NCI-H128 (cell line): ENCODE results near the gene ITPA.

ENCODE experiments used
- DNase-seq: peaks from one replicate; lab custom pipeline; 2025; ENCODE audit not compliant: unreplicated experiment; lab: John Stamatoyannopoulos, UW

The ITPA gene

DNA sequence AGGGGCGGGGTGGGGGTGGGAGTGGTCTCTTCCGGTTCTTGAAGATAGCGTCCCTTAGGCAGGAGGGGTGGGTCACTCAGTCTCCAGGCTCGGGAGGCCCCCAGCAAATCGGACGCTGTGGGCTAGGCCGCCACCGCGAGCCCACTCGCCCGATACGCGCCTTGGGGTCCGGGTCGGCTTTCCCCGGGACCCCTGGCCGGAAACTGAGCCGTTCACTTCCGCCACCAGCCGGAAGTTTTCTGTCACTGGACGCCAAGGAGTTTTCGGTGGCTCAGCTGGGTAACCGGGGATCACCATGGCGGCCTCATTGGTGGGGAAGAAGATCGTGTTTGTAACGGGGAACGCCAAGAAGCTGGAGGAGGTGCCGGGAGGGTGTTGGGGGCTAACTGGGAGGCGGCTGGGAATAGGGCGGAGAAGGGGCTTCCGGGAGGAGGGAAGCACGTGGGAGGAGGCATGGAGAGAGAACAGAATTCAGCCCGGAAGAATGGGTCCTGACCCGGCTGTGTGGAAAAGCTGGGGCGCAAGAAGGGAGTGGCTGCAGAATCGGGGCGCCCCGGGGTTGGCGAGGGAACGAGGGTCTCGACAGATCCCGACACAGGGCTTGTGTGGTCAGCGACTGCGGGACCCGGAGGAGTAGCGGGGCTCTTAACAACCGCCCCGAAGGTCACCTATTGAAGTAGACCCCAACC, at the start of gene ITPA:
Gene ITPA (plus strand): TSS at position 242 of the 689 bp plus-strand sequence. CDS start 54 bp downstream, at position 296.
- DNase-seq, result no peak

GRCh38 chr20:3160418-3160817, 48.9 kb upstream of the ITPA start:
- DNase-seq, result no peak

- no peak for DNase-seq
Observed at GRCh38 chr20:3161316-3162079, 47.8 kb upstream of the ITPA start.

DNA sequence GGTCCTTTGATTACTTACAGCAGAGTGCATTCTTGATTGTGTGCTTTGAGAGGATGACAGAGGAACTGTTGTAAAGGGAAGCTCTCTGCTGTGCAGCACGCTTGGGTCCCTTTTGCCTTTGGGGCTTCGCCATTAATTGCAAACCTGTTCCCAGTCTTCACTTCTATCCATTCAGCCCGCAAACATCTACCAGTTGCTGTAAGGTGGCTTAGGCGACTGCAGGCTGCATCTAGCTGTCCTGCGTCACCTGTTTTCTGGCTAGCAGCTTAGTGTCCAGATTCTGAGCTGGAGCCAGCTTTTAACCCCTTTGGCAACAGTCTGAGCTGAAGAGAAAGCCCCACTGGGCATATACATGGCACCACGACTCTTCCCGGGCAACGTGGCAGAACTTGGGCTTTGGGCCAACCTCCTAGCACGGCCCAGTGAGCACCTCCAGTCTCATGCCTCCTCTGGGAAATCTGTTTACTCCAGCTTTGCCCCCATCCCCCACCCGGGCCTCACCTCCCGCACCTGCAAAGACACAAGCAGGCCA, 47.2 kb upstream of the ITPA start:
- peak; percentile 66 for DNase-seq

DNA sequence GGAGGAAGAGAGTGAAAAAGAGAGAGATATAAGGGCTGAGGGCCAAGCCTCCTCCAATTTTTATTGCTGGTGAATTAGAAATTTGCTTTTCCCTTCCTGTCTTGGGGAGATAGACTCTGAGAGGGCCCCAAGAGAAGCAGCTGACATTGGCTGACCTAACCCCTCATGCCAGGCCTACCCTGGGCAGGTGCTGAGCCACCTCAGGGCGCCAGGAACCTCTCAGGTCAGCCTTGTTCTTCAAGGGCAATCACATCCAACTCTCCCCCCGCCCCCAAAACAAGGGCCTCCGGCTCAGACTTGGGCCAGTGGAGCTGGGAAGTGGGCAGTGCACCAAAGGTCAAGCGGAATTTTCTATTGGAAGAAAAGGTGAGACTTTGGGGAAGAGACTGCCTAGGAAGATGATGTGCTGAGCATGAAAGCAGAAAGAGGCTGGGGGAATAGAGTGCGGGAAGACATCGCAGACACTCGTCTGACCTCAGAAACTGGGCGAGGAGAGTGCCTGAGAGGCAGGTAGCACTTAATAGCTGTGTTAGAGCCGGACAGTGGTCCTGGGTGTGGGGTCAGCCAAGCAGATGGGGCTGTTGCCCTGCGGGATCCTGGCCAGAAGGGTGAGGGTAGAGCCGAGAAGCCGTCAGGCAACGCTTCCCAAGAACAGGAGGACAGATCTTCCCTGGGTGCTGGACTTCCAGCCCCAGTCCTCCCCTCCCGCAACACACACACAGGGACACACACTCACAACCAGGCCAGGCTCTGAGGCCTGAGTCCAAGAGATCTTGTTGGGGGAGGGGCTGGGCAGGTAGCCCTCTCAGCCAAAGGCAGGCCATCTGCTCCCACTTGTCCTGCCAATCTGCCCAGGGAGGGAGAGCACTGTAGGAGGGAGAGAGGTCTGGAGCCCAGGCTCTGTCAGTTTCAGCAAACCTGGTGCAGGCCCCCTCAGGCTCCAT, 45.9 kb upstream of the ITPA start:
- no peak for DNase-seq

- no peak for DNase-seq
Observed at GRCh38 chr20:3164043-3164762, 45.1 kb upstream of the ITPA start.

- no peak for DNase-seq
Observed at GRCh38 chr20:3164763-3165410, 44.4 kb upstream of the ITPA start.

DNA sequence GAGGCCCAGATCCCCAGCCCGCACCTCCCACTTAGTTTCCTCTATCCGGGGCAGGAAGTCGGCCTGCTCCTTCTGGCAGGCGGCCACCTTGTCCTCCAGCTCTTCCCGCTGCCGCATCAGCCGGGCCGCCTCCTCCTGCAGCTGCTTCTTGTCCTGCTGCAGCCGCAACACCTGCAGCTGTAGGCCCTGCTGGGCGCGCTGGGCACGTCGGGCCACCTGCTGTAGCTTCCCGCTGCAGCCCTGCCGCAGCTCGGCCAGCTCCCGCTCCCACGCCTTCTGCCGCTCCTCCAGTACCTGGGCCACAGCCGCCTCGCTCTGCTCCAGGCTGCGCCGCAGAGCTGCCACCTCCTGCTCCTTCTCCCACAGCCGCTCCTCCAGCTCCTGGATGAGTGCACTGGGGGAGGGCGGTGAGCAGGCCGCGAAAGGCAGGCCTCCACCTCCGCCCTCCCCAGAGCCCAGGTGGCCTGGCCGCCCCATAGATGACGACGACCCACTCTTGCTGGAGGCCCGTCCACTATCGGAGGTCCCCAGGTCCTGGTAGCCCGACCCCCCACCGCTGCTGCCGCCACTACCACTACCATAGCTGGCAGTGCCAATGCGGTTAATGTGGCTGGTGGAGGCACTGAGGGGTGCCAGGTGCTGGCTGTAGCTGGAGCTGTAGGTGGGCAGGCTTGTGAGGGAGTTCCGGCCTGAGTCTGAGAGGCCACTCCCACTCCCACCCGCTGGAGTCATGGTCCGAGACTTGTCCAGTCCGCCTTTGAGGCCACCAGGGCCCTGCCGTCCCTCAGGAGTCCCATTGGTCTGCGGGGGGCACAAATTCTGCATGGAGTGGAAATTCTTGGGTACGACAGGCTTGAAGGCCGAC, 43.6 kb upstream of the ITPA start:
- DNase-seq, result peak; percentile 46

DNA sequence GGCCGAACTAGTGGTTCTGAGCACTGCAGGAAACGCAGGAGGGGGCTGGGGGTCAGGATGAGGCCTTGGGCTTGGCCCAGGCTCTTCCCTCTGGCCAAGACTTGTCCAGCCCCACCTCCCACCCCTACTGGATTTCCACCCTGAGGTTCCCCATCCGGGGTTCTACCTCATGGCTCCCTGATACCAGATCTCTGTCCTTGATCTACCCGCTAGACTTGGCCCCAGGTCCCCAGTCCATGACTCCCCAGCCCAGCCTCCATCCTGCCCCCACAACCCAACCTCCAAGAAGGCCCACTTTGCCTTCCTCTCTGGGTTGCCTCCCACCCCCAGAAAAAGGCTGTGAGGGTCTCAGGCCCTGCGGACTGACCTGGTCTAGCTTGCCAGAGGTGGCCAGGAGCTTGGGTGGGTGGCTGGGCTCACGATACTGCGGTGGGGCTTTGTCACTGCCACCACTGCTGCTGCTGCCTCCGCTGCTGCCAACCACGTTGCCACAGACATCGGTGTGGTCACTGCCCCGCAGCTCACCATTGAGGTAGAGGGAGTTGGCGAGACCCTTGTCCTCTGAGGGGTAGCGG, 42.9 kb upstream of the ITPA start:
- DNase-seq, result no peak

- DNase-seq, result no peak
Observed at GRCh38 chr20:3166913-3167342, 42.4 kb upstream of the ITPA start.

GRCh38 chr20:3167738-3168078, 41.6 kb upstream of the ITPA start:
- no peak for DNase-seq

DNA sequence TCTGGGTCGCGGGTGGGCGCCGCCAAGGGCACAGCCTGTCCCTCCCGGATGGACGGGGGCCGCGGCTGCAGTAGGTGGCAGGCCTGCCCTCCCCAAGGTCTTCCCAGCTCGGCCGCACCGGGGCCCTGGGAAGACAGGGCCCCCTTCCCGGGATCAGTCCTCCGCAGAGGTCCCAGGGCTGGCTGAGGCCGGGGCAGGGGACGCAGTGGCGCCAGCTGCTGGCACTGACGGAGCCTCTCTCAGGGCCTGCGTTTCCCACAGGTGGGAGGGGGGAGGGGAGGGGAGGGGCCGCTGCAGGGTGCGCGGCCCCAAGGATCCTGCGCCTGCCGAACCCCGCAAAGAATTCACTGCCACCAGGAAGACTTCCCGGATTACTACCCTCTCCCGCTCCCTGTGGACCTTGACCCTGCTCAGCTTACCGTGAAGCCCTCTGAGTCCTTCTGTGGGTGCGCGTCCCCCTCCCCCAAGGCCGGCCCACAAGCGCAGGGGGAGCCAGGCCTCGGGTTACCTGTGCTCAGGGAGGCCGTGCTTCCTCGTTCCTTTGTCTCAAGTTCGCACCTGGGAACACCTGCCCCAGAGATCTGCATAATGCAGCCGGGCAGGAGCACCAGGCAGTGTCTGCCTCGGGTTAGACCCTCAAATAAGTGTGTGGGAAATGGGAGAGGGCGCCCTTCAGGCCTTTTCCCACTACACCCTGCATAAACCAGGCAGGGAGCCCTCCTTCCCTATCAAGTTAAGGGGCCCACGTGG, 41.0 kb upstream of the ITPA start:
- no peak for DNase-seq

GRCh38 chr20:3168829-3169590, 40.3 kb upstream of the ITPA start:
- DNase-seq, result no peak

- DNase-seq, result no peak
Observed at GRCh38 chr20:3171391-3172125, 37.7 kb upstream of the ITPA start.

DNA sequence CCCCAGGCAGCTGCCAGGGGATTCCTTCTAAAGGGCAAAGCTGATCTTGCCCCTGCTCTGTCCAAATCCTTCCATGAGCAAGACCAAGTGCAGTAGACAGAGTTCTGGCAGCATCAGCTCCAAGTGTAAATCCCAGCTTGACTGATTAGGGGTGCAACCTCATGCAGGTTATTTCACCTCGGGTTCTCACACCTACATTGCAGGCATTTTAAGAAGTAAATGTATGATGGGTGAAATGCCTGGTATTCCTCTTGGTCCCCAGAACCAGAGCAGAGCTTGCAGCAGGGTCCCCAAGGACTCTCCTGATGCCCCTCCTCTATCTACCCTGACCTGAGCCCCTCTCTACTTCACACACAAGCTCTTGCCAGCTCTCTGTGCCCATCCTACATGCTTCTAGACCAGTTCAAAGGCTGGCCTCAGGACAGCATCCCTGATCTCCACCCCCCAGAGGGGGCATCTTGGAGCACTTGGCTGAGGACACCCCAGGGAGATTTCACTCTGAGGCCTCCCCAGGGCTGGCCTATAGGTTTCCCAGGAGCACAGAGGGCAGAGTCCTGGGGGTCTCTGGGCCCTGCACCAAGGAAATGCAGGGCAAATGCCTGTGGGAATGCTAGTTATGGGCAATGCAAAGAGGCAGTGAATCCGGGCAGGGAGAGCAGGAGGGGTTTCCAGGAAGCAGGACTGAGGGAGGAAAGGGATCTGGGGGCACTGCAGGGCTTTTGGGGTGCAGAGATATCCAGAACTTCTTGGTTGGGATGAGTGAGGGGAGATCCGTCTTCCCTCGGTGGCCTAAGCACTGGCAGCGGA, 37.0 kb upstream of the ITPA start:
- DNase-seq, result no peak
